NB4 (cell line): ENCODE measurements around the gene SLC5A10.

Experiments used
- MYC ChIP-seq: IDR thresholded peaks from 2 replicates; pipeline ENCODE4 v1.6.1; 2011; ENCODE audit warnings: low read depth, low read length
- POLR2A ChIP-seq: IDR thresholded peaks from 2 replicates; pipeline ENCODE4 v1.6.1; 2011; ENCODE audit warnings: mild to moderate bottlenecking; ENCODE audit not compliant: insufficient read length; ENCODE audit errors: extremely low read depth
- TF ChIP-seq, protein P1 (sequence below): IDR thresholded peaks from one replicate; pipeline ENCODE4 v1.5.1; 2012; ENCODE audit warnings: low read depth, low read length
- TF ChIP-seq, protein P2 (sequence below): IDR thresholded peaks from 2 replicates; pipeline ENCODE4 v1.6.1; 2011; ENCODE audit warnings: low read depth, low read length

- TF ChIP-seq, protein P1, sequence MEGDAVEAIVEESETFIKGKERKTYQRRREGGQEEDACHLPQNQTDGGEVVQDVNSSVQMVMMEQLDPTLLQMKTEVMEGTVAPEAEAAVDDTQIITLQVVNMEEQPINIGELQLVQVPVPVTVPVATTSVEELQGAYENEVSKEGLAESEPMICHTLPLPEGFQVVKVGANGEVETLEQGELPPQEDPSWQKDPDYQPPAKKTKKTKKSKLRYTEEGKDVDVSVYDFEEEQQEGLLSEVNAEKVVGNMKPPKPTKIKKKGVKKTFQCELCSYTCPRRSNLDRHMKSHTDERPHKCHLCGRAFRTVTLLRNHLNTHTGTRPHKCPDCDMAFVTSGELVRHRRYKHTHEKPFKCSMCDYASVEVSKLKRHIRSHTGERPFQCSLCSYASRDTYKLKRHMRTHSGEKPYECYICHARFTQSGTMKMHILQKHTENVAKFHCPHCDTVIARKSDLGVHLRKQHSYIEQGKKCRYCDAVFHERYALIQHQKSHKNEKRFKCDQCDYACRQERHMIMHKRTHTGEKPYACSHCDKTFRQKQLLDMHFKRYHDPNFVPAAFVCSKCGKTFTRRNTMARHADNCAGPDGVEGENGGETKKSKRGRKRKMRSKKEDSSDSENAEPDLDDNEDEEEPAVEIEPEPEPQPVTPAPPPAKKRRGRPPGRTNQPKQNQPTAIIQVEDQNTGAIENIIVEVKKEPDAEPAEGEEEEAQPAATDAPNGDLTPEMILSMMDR: no peak
- TF ChIP-seq POLR2A (no peak), MYC (no peak)
- TF ChIP-seq, protein P2, sequence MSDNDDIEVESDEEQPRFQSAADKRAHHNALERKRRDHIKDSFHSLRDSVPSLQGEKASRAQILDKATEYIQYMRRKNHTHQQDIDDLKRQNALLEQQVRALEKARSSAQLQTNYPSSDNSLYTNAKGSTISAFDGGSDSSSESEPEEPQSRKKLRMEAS: no peak
These were observed 63.5 kb downstream of the SLC5A10 start for GRCh38 chr17:19015428-19015827.
